ENCODE data around the gene KCNK5. TPM values are rescaled to one million over a fixed set of nuclear protein-coding genes. Genes with fewer than 3 reads are reported as not detected.

The KCNK5 gene
- total and polyA plus RNA-seq, 4 donors: 3.7 to 19.1 (median 7.5) TPM

GRCh38 chr6:39268721-39269120 is 39.4 kb upstream of the KCNK5 start:
- H3K4me3 ChIP-seq (ENCODE audit: low read depth in 1 of 3, low read length in 3 of 3): no peak overlapping the region
- H3K36me3 ChIP-seq (ENCODE audit: control insufficient read depth in 4 of 4, insufficient read depth in 3 of 4, low read depth in 1 of 4, low read length in 3 of 4): no peaks in the 10 kb centered on the region
- TF ChIP-seq ZBTB33 (IDR thresholded peaks at IDR 0.05) (no peak), ATF3 (IDR thresholded peaks at IDR 0.05) (no peak), NR2F2 (IDR thresholded peaks at IDR 0.05) (no peak), CTCF (IDR thresholded peaks at IDR 0.05; ENCODE audit: low read depth, low read length, missing input control) (no peak), FOXA2 (IDR thresholded peaks at IDR 0.05) (no peak), EGR1 (IDR thresholded peaks at IDR 0.05; ENCODE audit: low read depth in 2 of 2) (no peak), FOXA1 (IDR thresholded peaks at IDR 0.05) (no peak), RXRA (IDR thresholded peaks at IDR 0.05) (no peak), MAX (IDR thresholded peaks at IDR 0.05) (no peak)
- no peaks in the 10 kb centered on the region for H3K27me3 ChIP-seq (ENCODE audit: control insufficient read depth in 4 of 4, insufficient read depth in 4 of 4, low read length in 3 of 4)
- peaks cover 0 to 1% (median under 1%) of the 10 kb centered on the region in 4 donors for H3K4me1 ChIP-seq (ENCODE audit: control insufficient read depth in 4 of 4, insufficient read depth in 4 of 4, low read length in 3 of 4)
- no peaks in the 10 kb centered on the region for H3K9me3 ChIP-seq (ENCODE audit: control insufficient read depth in 4 of 4, low read length in 3 of 4)
- 90% methylated on average over 3 of the region's 3 CpGs for WGBS
- H3K27ac ChIP-seq (ENCODE audit: low read depth in 1 of 2, low read length in 2 of 2): no peak overlapping the region
- DNase-seq (ENCODE audit: low spot score): no peak
- no peak overlapping the region for H3K9ac ChIP-seq (ENCODE audit: low read depth in 1 of 2, low read length in 2 of 2)

GRCh38 chr6:39268171-39268570 is 38.9 kb upstream of the KCNK5 start:
- no peak overlapping the region for H3K4me3 ChIP-seq (ENCODE audit: low read depth in 1 of 3, low read length in 3 of 3)
- whole genome bisulfite sequencing: 87% methylated on average over 7 of the region's 7 CpGs
- no peaks in the 10 kb centered on the region for H3K27me3 ChIP-seq (ENCODE audit: control insufficient read depth in 4 of 4, insufficient read depth in 4 of 4, low read length in 3 of 4)
- no peaks in the 10 kb centered on the region for H3K36me3 ChIP-seq (ENCODE audit: control insufficient read depth in 4 of 4, insufficient read depth in 3 of 4, low read depth in 1 of 4, low read length in 3 of 4)
- no peaks in the 10 kb centered on the region for H3K9me3 ChIP-seq (ENCODE audit: control insufficient read depth in 4 of 4, low read length in 3 of 4)
- no peak overlapping the region for H3K9ac ChIP-seq (ENCODE audit: low read depth in 1 of 2, low read length in 2 of 2)
- H3K27ac ChIP-seq (ENCODE audit: low read depth in 1 of 2, low read length in 2 of 2): no peak overlapping the region
- TF ChIP-seq NR2F2 (IDR thresholded peaks at IDR 0.05) (no peak), MAX (IDR thresholded peaks at IDR 0.05) (no peak), YY1 (IDR thresholded peaks at IDR 0.05) (no peak), JUND (IDR thresholded peaks at IDR 0.05) (no peak), REST (IDR thresholded peaks at IDR 0.05) (no peak), GABPA (IDR thresholded peaks at IDR 0.05 in 1 of 2, conservative IDR thresholded peaks at IDR 0.05 in 1 of 2) (no peak), HNF4G (IDR thresholded peaks at IDR 0.05) (no peak), FOXA1 (IDR thresholded peaks at IDR 0.05) (no peak), FOXA2 (IDR thresholded peaks at IDR 0.05) (no peak), EGR1 (IDR thresholded peaks at IDR 0.05; ENCODE audit: low read depth in 2 of 2) (no peak), RAD21 (IDR thresholded peaks at IDR 0.05) (no peak), ZBTB33 (IDR thresholded peaks at IDR 0.05) (no peak), RXRA (IDR thresholded peaks at IDR 0.05) (no peak), SP1 (IDR thresholded peaks at IDR 0.05) (no peak), HNF4A (conservative IDR thresholded peaks at IDR 0.05) (no peak), ATF3 (IDR thresholded peaks at IDR 0.05) (no peak), CTCF (IDR thresholded peaks at IDR 0.05; ENCODE audit: low read depth, low read length, missing input control) (no peak), TAF1 (conservative IDR thresholded peaks at IDR 0.05) (no peak)
- no peak for DNase-seq (ENCODE audit: low spot score)
- H3K4me1 ChIP-seq (ENCODE audit: control insufficient read depth in 4 of 4, insufficient read depth in 4 of 4, low read length in 3 of 4): peaks cover 0 to 7% (median 4%) of the 10 kb centered on the region in 4 donors
